ENCODE data around the gene CATSPER3. TPM values are rescaled to one million over a fixed set of nuclear protein-coding genes. Genes with fewer than 3 reads are reported as not detected.
A peak's percentile ranks its signal among the peaks of the same experiment; 100 is the strongest.

CATSPER3 gene
- total RNA-seq, 4 donors from 2014 or later, result 0.56 TPM; not detected in 3

- TF ChIP-seq POLR2A (IDR thresholded peaks at IDR 0.05) (no peak), CTCF (IDR thresholded peaks at IDR 0.05) (no peak)
- DNase-seq, result no peak
- 33% methylated on average over 11 of the region's 11 CpGs for WGBS, 2 donors
- Histone ChIP-seq H3K4me3 (replicated peaks in 1 of 3) (no peak overlapping the region), H3K9me3 (no peaks in the 10 kb centered on the region), H3K27me3 (peaks cover 70% of the 10 kb centered on the region), H3K36me3 (no peaks in the 10 kb centered on the region), H3K27ac (no peak overlapping the region), H3K4me1 (peaks cover 21 to 32% of the 10 kb centered on the region in 2 donors)
- intact Hi-C loops (cut with DNase I), result loop anchor here (10.0 kb wide), 1 partner anchor 147 kb away; no protein-coding TSS in a partner anchor
These were observed 70.0 kb downstream of the CATSPER3 start for GRCh38 chr5:135037519-135038204.

- Histone ChIP-seq H3K4me3 (replicated peaks in 1 of 3) (no peak overlapping the region), H3K27ac (no peak overlapping the region), H3K9me3 (no peaks in the 10 kb centered on the region), H3K27me3 (peaks cover 63% of the 10 kb centered on the region), H3K4me1 (peaks cover 14 to 26% of the 10 kb centered on the region in 2 donors), H3K36me3 (no peaks in the 10 kb centered on the region)
- TF ChIP-seq CTCF (IDR thresholded peaks at IDR 0.05) (no peak), POLR2A (IDR thresholded peaks at IDR 0.05) (no peak)
- no peak for DNase-seq
- WGBS, 2 donors, result 23% methylated on average over 17 to 20 of the region's 20 CpGs
- intact Hi-C loops (cut with DNase I), result loop anchor here (10.0 kb wide), 1 partner anchor 146 kb away; no protein-coding TSS in a partner anchor
These were observed 70.6 kb downstream of the CATSPER3 start for GRCh38 chr5:135038205-135038812.

GRCh38 chr5:135038813-135039270, 71.1 kb downstream of the CATSPER3 start:
- TF ChIP-seq CTCF (IDR thresholded peaks at IDR 0.05) (no peak), POLR2A (IDR thresholded peaks at IDR 0.05) (no peak)
- Histone ChIP-seq H3K9me3 (no peaks in the 10 kb centered on the region), H3K4me3 (replicated peaks in 1 of 3) (no peak overlapping the region), H3K36me3 (no peaks in the 10 kb centered on the region), H3K27me3 (peaks cover 58% of the 10 kb centered on the region), H3K27ac (no peak overlapping the region), H3K4me1 (peaks cover 11 to 21% of the 10 kb centered on the region in 2 donors)
- whole genome bisulfite sequencing, 2 donors, result 6% methylated on average over 28 to 31 of the region's 42 CpGs
- intact Hi-C loops (cut with DNase I), result loop anchor here (10.0 kb wide), 1 partner anchor 146 kb away; no protein-coding TSS in a partner anchor
- no peak for DNase-seq

GRCh38 chr5:135039271-135040033, 71.7 kb downstream of the CATSPER3 start:
- Histone ChIP-seq H3K4me3 (replicated peaks in 1 of 3) (no peak overlapping the region), H3K9me3 (no peaks in the 10 kb centered on the region), H3K36me3 (no peaks in the 10 kb centered on the region), H3K27me3 (peaks cover 53% of the 10 kb centered on the region), H3K4me1 (peaks cover 11 to 15% of the 10 kb centered on the region in 2 donors), H3K27ac (no peak overlapping the region)
- WGBS, 2 donors, result 3% methylated on average over 42 of the region's 87 CpGs; no CpG with 5 or more reads in 1 of the 2 donors
- DNase-seq, result peak in 1 of 2 donors; percentile 12
- TF ChIP-seq POLR2A (IDR thresholded peaks at IDR 0.05) (no peak), CTCF (IDR thresholded peaks at IDR 0.05) (no peak)
- intact Hi-C loops (cut with DNase I), result loop anchor here (10.0 kb wide), 1 partner anchor 145 kb away; no protein-coding TSS in a partner anchor
